Body of pancreas (tissue), 4 donors: ENCODE measurements around the gene TEX44.

ENCODE experiments used
- CTCF ChIP-seq, 7 experiments: fragments of 450-650 bp in 4 of 7; fragments of 200-600 bp in 3 of 7; sonication (generic) in 3 of 7; IDR thresholded peaks; one replicate each; pipeline ENCODE4 v1.5.1; 2016 to 2019; ENCODE audit warnings: antibody characterized with exemption in 7 of 7
- POLR2A ChIP-seq, 3 donors: fragments of 450-650 bp; IDR thresholded peaks; one replicate each; pipeline ENCODE4 v1.6.1; 2016; ENCODE audit warnings: antibody characterized with exemption in 3 of 3, mild to moderate bottlenecking in 2 of 3

- TF ChIP-seq POLR2A (IDR thresholded peaks at IDR 0.05) (no peak), CTCF (IDR thresholded peaks at IDR 0.05) (no peak)
These were observed 1.0 kb downstream of the TEX44 start for GRCh38 chr2:231593666-231594065.
